H9 (cell line): ENCODE data around the gene TMEM169. TPM values are rescaled to one million over a fixed set of nuclear protein-coding genes. Genes with fewer than 3 reads are reported as not detected.

Experiments
- DNase-seq: peaks from one replicate; pipeline ENCODE4 v3.0.0-alpha.2; 2017
- H2AFZ ChIP-seq: one replicate; pipeline ENCODE4 v1.6.1; 2013; ENCODE audit warnings: mild to moderate bottlenecking, low read length, control low read depth, moderate library complexity
- H2AK5ac ChIP-seq: 2 replicates; pipeline ENCODE4 v1.6.1; 2013; ENCODE audit warnings: low read length, control low read depth, mixed read lengths; ENCODE audit not compliant: insufficient read length
- H2BK120ac ChIP-seq: one replicate; pipeline ENCODE4 v1.6.1; 2013; ENCODE audit warnings: low read depth, mild to moderate bottlenecking, low read length, control low read depth, inconsistent platforms; ENCODE audit not compliant: poor library complexity, severe bottlenecking
- H2BK12ac ChIP-seq: 2 replicates; pipeline ENCODE4 v1.6.1; 2013; ENCODE audit warnings: low read length, control low read depth, mixed read lengths, low read depth; ENCODE audit not compliant: insufficient read length
- H2BK15ac ChIP-seq: 2 replicates; pipeline ENCODE4 v1.6.1; 2013; ENCODE audit warnings: low read depth, low read length, control low read depth
- H2BK20ac ChIP-seq: one replicate; pipeline ENCODE4 v1.6.1; 2013; ENCODE audit warnings: low read depth, mild to moderate bottlenecking, low read length, control low read depth, inconsistent platforms; ENCODE audit not compliant: poor library complexity, severe bottlenecking
- H2BK5ac ChIP-seq: 2 replicates; pipeline ENCODE4 v1.6.1; 2013; ENCODE audit warnings: low read length, control low read depth, mixed read lengths; ENCODE audit not compliant: insufficient read length
- H3K14ac ChIP-seq: 2 replicates; pipeline ENCODE4 v1.6.1; 2013; ENCODE audit warnings: low read length, control low read depth; ENCODE audit not compliant: insufficient read depth
- H3K18ac ChIP-seq: 2 replicates; pipeline ENCODE4 v1.6.1; 2013; ENCODE audit warnings: low read depth, mild to moderate bottlenecking, mixed read lengths, low read length, control low read depth; ENCODE audit not compliant: insufficient read length
- H3K23ac ChIP-seq: 2 replicates; pipeline ENCODE4 v1.6.1; 2013; ENCODE audit warnings: low read length, control low read depth, mixed read lengths, low read depth; ENCODE audit not compliant: insufficient read length
- H3K23me2 ChIP-seq: 2 replicates; pipeline ENCODE4 v1.6.1; 2013; ENCODE audit warnings: low read depth, mild to moderate bottlenecking, mixed read lengths, low read length, control low read depth; ENCODE audit not compliant: insufficient read length, poor library complexity, severe bottlenecking
- H3K27ac ChIP-seq: 2 replicates; pipeline ENCODE4 v1.5.1; 2013; ENCODE audit warnings: low read length, control low read depth, mixed read lengths, low read depth; ENCODE audit not compliant: insufficient read length
- H3K27me3 ChIP-seq: 2 replicates; pipeline ENCODE4 v1.6.1; 2013; ENCODE audit warnings: low read length, control low read depth, inconsistent platforms; ENCODE audit not compliant: insufficient read depth
- H3K4ac ChIP-seq: 2 replicates; pipeline ENCODE4 v1.6.1; 2013; ENCODE audit warnings: low read depth, mild to moderate bottlenecking, control low read depth, inconsistent platforms, low read length, moderate library complexity
- H3K4me1 ChIP-seq: 2 replicates; pipeline ENCODE4 v1.6.1; 2013; ENCODE audit warnings: low read length, control low read depth, inconsistent platforms; ENCODE audit not compliant: insufficient read depth
- H3K4me2 ChIP-seq: 2 replicates; pipeline ENCODE4 v1.6.1; 2013; ENCODE audit warnings: low read length, control low read depth, mixed read lengths; ENCODE audit not compliant: insufficient read length, insufficient read depth
- H3K56ac ChIP-seq: 2 replicates; pipeline ENCODE4 v1.6.1; 2013; ENCODE audit warnings: low read depth, mild to moderate bottlenecking, mixed read lengths, low read length, control low read depth; ENCODE audit not compliant: insufficient read length
- H3K79me1 ChIP-seq: 2 replicates; pipeline ENCODE4 v1.6.1; 2013; ENCODE audit warnings: low read depth, mild to moderate bottlenecking, moderate library complexity, low read length, control low read depth, inconsistent platforms; ENCODE audit not compliant: insufficient read depth, poor library complexity, severe bottlenecking
- H3K79me2 ChIP-seq: 2 replicates; pipeline ENCODE4 v1.6.1; 2013; ENCODE audit warnings: low read length, control low read depth, inconsistent platforms; ENCODE audit not compliant: insufficient read depth
- H3K9ac ChIP-seq: 2 replicates; pipeline ENCODE4 v1.6.1; 2013; ENCODE audit warnings: low read length, control low read depth, mixed read lengths; ENCODE audit not compliant: insufficient read length; ENCODE audit errors: extremely low read depth
- H3K9me3 ChIP-seq: one replicate; pipeline ENCODE4 v1.6.1; 2013; ENCODE audit warnings: low read depth, low read length, inconsistent platforms; ENCODE audit not compliant: control insufficient read depth
- H3T11ph ChIP-seq: one replicate; pipeline ENCODE4 v1.6.1; 2013; ENCODE audit warnings: mild to moderate bottlenecking, low read length, control low read depth, inconsistent platforms
- H4K20me1 ChIP-seq: one replicate; pipeline ENCODE4 v1.6.1; 2013; ENCODE audit not compliant: control insufficient read depth, insufficient read length, insufficient read depth
- H4K5ac ChIP-seq: 2 replicates; pipeline ENCODE4 v1.6.1; 2013; ENCODE audit warnings: low read depth, mild to moderate bottlenecking, mixed read lengths, low read length, control low read depth; ENCODE audit not compliant: insufficient read length
- H4K8ac ChIP-seq: replicated peaks from 2 replicates; pipeline ENCODE4 v1.6.1; 2013; ENCODE audit warnings: low read length, control low read depth, mixed read lengths, low read depth; ENCODE audit not compliant: insufficient read length
- H4K91ac ChIP-seq: 2 replicates; pipeline ENCODE4 v1.6.1; 2013; ENCODE audit warnings: low read depth, mild to moderate bottlenecking, moderate library complexity, mixed read lengths, low read length, control low read depth; ENCODE audit not compliant: insufficient read length
- H3K27ac Mint-ChIP-seq, 3 experiments: 2 replicates in 2 of 3; 3 replicates in 1 of 3; pipeline ENCODE4 v1.8.0; 2020 to 2021; ENCODE audit warnings: mixed read lengths in 3 of 3, mild to moderate bottlenecking in 1 of 3, moderate library complexity in 1 of 3
- H3K27me3 Mint-ChIP-seq: 2 replicates; pipeline ENCODE4 v1.8.0; 2021; ENCODE audit warnings: low read depth, mild to moderate bottlenecking, moderate library complexity, mixed read lengths
- H3K36me3 Mint-ChIP-seq, 3 experiments: 2 replicates in 2 of 3; 3 replicates in 1 of 3; pipeline ENCODE4 v1.8.0; 2020 to 2021; ENCODE audit warnings: low read depth in 3 of 3, mixed read lengths in 3 of 3; ENCODE audit not compliant: insufficient read depth in 1 of 3
- H3K4me1 Mint-ChIP-seq, 2 experiments: 2 replicates each; pipeline ENCODE4 v1.8.0; 2020; ENCODE audit warnings: mixed read lengths in 2 of 2
- H3K4me3 Mint-ChIP-seq, 2 experiments: 2 replicates in 1 of 2; 3 replicates in 1 of 2; pipeline ENCODE4 v1.8.0; 2020 to 2021; ENCODE audit warnings: mild to moderate bottlenecking in 2 of 2, mixed read lengths in 2 of 2, moderate library complexity in 1 of 2
- H3K9me3 Mint-ChIP-seq, 2 experiments: 2 replicates in 1 of 2; 3 replicates in 1 of 2; pipeline ENCODE4 v1.8.0; 2020; ENCODE audit warnings: mild to moderate bottlenecking in 2 of 2, mixed read lengths in 2 of 2, moderate library complexity in 1 of 2
- WGBS: extraction: QIAGEN DNeasy Blood & Tissue Kit; methylation state at CpG from one replicate; pipeline ENCODE4 v1.1.7; 2013; ENCODE audit warnings: missing lambda C conversion rate, low lambda C conversion rate, mixed read lengths; ENCODE audit not compliant: insufficient read length; ENCODE audit errors: extremely low coverage; 5-methylcytosine and 5-hydroxymethylcytosine counted together
- total RNA-seq: library from RNA; stranded (reverse); gene quantifications from 2 replicates; pipeline ENCODE4 v1.2.1, GENCODE V29; 2021
- TF ChIP-seq, protein P1 (sequence below): fragments of 200-600 bp; sonication (generic); conservative IDR thresholded peaks from 3 replicates; pipeline ENCODE4 v1.8.0; 2021; ENCODE audit warnings: antibody characterized with exemption, mild to moderate bottlenecking

Gene TMEM169
- total RNA-seq, 1 experiment from 2014 or later: 1.0 TPM

DNA sequence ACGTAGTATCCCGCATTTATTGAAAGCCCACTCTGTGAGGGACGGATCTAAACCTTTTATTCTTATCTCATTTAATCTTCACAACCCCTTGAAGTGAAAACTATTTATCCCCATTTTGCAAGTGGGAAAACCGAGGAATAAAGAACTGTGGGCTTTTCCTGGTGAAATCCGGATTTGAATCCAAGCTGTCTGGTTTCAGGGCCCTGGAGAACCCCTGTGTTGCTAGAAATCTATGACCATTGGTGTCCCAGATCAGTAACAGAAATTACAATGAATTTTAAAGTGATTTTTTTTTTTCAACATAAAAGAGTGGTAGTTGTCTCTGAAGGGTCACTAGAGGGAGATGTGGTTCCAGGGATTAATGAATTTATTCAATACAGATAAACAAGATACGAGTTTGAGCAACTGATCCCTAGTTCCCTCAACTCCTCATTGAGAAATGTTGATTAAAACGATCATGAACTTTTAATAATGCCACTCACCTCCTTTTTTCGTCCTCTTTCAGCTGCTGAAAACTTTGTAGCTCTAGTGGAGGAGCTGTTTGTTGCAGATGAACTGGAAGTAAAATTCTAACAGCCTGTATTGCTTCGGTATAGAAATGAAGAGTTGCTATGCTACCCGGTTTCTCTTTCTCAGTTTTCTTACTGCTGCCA lies 28.4 kb downstream of the TMEM169 start:
- H3K23ac ChIP-seq: no peak overlapping the region
- H2AFZ ChIP-seq: no peak overlapping the region
- no peaks in the 10 kb centered on the region for H3K79me1 ChIP-seq
- no peak overlapping the region for H3K4ac ChIP-seq
- no peak overlapping the region for H2AK5ac ChIP-seq
- TF ChIP-seq, protein P1, sequence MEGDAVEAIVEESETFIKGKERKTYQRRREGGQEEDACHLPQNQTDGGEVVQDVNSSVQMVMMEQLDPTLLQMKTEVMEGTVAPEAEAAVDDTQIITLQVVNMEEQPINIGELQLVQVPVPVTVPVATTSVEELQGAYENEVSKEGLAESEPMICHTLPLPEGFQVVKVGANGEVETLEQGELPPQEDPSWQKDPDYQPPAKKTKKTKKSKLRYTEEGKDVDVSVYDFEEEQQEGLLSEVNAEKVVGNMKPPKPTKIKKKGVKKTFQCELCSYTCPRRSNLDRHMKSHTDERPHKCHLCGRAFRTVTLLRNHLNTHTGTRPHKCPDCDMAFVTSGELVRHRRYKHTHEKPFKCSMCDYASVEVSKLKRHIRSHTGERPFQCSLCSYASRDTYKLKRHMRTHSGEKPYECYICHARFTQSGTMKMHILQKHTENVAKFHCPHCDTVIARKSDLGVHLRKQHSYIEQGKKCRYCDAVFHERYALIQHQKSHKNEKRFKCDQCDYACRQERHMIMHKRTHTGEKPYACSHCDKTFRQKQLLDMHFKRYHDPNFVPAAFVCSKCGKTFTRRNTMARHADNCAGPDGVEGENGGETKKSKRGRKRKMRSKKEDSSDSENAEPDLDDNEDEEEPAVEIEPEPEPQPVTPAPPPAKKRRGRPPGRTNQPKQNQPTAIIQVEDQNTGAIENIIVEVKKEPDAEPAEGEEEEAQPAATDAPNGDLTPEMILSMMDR: peak; percentile 61
- no peak for DNase-seq
- no peak overlapping the region for H2BK20ac ChIP-seq
- H3K27me3 Mint-ChIP-seq: no peaks in the 10 kb centered on the region
- no peak overlapping the region for H2BK12ac ChIP-seq
- peak overlapping the region; percentile 99 to 100 (median 100) for H3K27ac Mint-ChIP-seq
- peaks cover 0 to 3% of the 10 kb centered on the region in 2 experiments; a peak in 2 of 5 replicates for H3K9me3 Mint-ChIP-seq
- no peaks in the 10 kb centered on the region for H3K4me1 ChIP-seq
- peak overlapping the region; percentile 70 for H3K4me2 ChIP-seq
- peaks cover 5% of the 10 kb centered on the region for H3K23me2 ChIP-seq
- H2BK120ac ChIP-seq: no peak overlapping the region
- H3K4me3 Mint-ChIP-seq: peak overlapping the region; percentile 99 to 100
- WGBS: no CpG with 5 or more reads among the region's 10 CpGs
- H2BK5ac ChIP-seq: no peak overlapping the region
- H3T11ph ChIP-seq: no peak overlapping the region
- H3K27ac ChIP-seq: peak overlapping the region; percentile 66
- H4K20me1 ChIP-seq: no peaks in the 10 kb centered on the region
- H4K91ac ChIP-seq: no peak overlapping the region
- H3K79me2 ChIP-seq: peaks cover 18% of the 10 kb centered on the region; the same call in 1 of the 2 replicates
- peaks cover 35 to 52% (median 45%) of the 10 kb centered on the region in 3 experiments for H3K36me3 Mint-ChIP-seq
- H3K56ac ChIP-seq: no peak overlapping the region
- peaks cover 43 to 59% of the 10 kb centered on the region in 2 experiments for H3K4me1 Mint-ChIP-seq
- H3K18ac ChIP-seq: no peak overlapping the region
- peak overlapping the region; percentile 99 for H3K9ac ChIP-seq
- H2BK15ac ChIP-seq: no peak overlapping the region
- no peaks in the 10 kb centered on the region for H3K9me3 ChIP-seq
- no peaks in the 10 kb centered on the region for H3K27me3 ChIP-seq
- no peak overlapping the region for H4K5ac ChIP-seq
- H3K14ac ChIP-seq: no peak overlapping the region; the same call in 1 of the 2 replicates
- H4K8ac ChIP-seq: no peak overlapping the region
